PC-9 (cell line): Measurements from ENCODE around the gene AMZ1. TPM values are rescaled to one million over a fixed set of nuclear protein-coding genes. Genes with fewer than 3 reads are reported as not detected.

ENCODE experiments used
- BruUV-seq: library from RNA; stranded (reverse); fragments of 400-500 nt; replicated peaks from 2 replicates; lab custom pipeline; 2021; lab: Mats Ljungman, UMichigan
- CTCF ChIA-PET: fragments of 300-600 bp; sonication (Branson Sonifier 250); formaldehyde crosslinking; loops from one replicate; lab custom pipeline; 2022; ENCODE audit warnings: antibody characterized with exemption; lab: Charles Lee
- POLR2A ChIA-PET: fragments of 300-600 bp; sonication (Branson Sonifier 250); formaldehyde crosslinking; loops from one replicate; lab custom pipeline; 2022; ENCODE audit warnings: antibody characterized with exemption; ENCODE audit not compliant: unreplicated experiment; lab: Charles Lee
- DNase-seq, 2 experiments: peaks; one replicate each; pipeline versions ENCODE4 v3.0.0 to v3.0.0-alpha.2; 2015 to 2022; ENCODE audit warnings: mixed read lengths in 1 of 2
- H2AFZ ChIP-seq: fragments of 200-600 bp; sonication (generic); 2 replicates; pipeline ENCODE4 v1.8.1; 2017; ENCODE audit warnings: antibody characterized with exemption
- H3F3A ChIP-seq: fragments of 200-600 bp; sonication (generic); 2 replicates; pipeline ENCODE4 v1.8.1; 2017; ENCODE audit warnings: antibody characterized with exemption, mild to moderate bottlenecking, low read depth; ENCODE audit not compliant: insufficient read depth
- H3K27ac ChIP-seq: fragments of 200-600 bp; sonication (generic); 2 replicates; pipeline ENCODE4 v1.6.1; 2016; ENCODE audit warnings: mixed run types
- H3K27me3 ChIP-seq: fragments of 200-600 bp; sonication (generic); 2 replicates; pipeline ENCODE4 v1.6.1; 2016; ENCODE audit warnings: low read depth, mixed run types; ENCODE audit not compliant: insufficient read depth
- H3K36me3 ChIP-seq: fragments of 200-600 bp; sonication (generic); 2 replicates; pipeline ENCODE4 v1.6.1; 2016; ENCODE audit warnings: low read depth, mixed run types
- H3K4me1 ChIP-seq: fragments of 200-600 bp; sonication (generic); replicated peaks from 2 replicates; pipeline ENCODE4 v1.6.1; 2016; ENCODE audit warnings: mixed run types; ENCODE audit not compliant: insufficient read depth
- H3K4me2 ChIP-seq: fragments of 200-600 bp; sonication (generic); 2 replicates; pipeline ENCODE4 v1.6.1; 2017; ENCODE audit warnings: mixed run types
- H3K4me3 ChIP-seq: fragments of 200-600 bp; sonication (generic); 2 replicates; pipeline ENCODE4 v1.6.1; 2016; ENCODE audit warnings: mixed run types
- H3K79me2 ChIP-seq: fragments of 200-600 bp; sonication (generic); 2 replicates; pipeline ENCODE4 v1.6.1; 2017; ENCODE audit warnings: low read depth, mixed run types
- H3K9me2 ChIP-seq: fragments of 200-600 bp; sonication (generic); 2 replicates; pipeline ENCODE4 v1.8.1; 2017; ENCODE audit warnings: mild to moderate bottlenecking; ENCODE audit not compliant: insufficient read depth
- H3K9me3 ChIP-seq: fragments of 200-600 bp; sonication (generic); 2 replicates; pipeline ENCODE4 v1.8.1; 2016; ENCODE audit warnings: low read depth; ENCODE audit not compliant: insufficient read depth
- H4K20me1 ChIP-seq: fragments of 200-600 bp; sonication (generic); 2 replicates; pipeline ENCODE4 v1.8.1; 2017; ENCODE audit not compliant: insufficient read depth
- CTCF ChIP-seq: fragments of 200-600 bp; sonication (generic); conservative IDR thresholded peaks from 2 replicates; pipeline ENCODE4 v1.6.1; 2017; ENCODE audit warnings: mixed run types, antibody characterized with exemption, mild to moderate bottlenecking, moderate library complexity
- EZH2 ChIP-seq: fragments of 200-600 bp; sonication (generic); IDR thresholded peaks from 2 replicates; pipeline ENCODE4 v1.8.0; 2017; ENCODE audit warnings: antibody characterized with exemption, low read depth
- intact Hi-C: fragments of 100-400 bp; cut with micrococcal nuclease; formaldehyde crosslinking; loops from one replicate; pipeline ENCODE4 v1.10.0; 2022; ENCODE audit not compliant: unreplicated experiment
- total RNA-seq: library from RNA; stranded (reverse); gene quantifications from 2 replicates; pipeline ENCODE4 v1.2.3, GENCODE V29; 2021

Gene AMZ1
- total RNA-seq, 1 experiment from 2014 or later = not detected

GRCh38 chr7:2734084-2734686, 46.2 kb downstream of the AMZ1 start:
- TF ChIP-seq EZH2 = no peak
- no peak for TF ChIP-seq CTCF
- intact Hi-C loops = loop anchor here (5.0 kb wide), 1 partner anchor 128 kb away; no protein-coding TSS in a partner anchor
- Histone ChIP-seq H3K4me3 (no peak overlapping the region), H3K27ac (peak overlapping the region; percentile 38; the same call in 1 of the 2 replicates), H3K4me1 (peaks cover 19% of the 10 kb centered on the region), H3K4me2 (0 out of 2 replicates have a peak overlapping the region, but pooled peaks have one; percentile 17), H3F3A (peaks cover 30% of the 10 kb centered on the region), H3K9me2 (no peaks in the 10 kb centered on the region), H2AFZ (no peak overlapping the region), H4K20me1 (0 out of 2 replicates have a peak, but pooled peaks cover 4% of the 10 kb centered on the region), H3K27me3 (no peaks in the 10 kb centered on the region), H3K36me3 (peaks cover 23% of the 10 kb centered on the region), H3K79me2 (peaks cover 67% of the 10 kb centered on the region), H3K9me3 (peaks cover 7% of the 10 kb centered on the region; the same call in 1 of the 2 replicates)
- no TSS peak for BruUV-seq
- POLR2A ChIA-PET = no interaction called here
- CTCF ChIA-PET = interaction anchor here (1.4 kb wide), 1 partner anchor 24 kb away, joined by 4 read pairs; no protein-coding TSS in a partner anchor
- DNase-seq = no peak

- peaks cover 19% of the 10 kb centered on the region for H3K4me1 ChIP-seq
- no peak overlapping the region for H3K4me3 ChIP-seq
- intact Hi-C loops = loop anchor here (5.0 kb wide), 1 partner anchor 127 kb away; no protein-coding TSS in a partner anchor
- peaks cover 30% of the 10 kb centered on the region for H3F3A ChIP-seq
- peaks cover 72% of the 10 kb centered on the region for H3K79me2 ChIP-seq
- BruUV-seq = no TSS peak
- H2AFZ ChIP-seq = no peak overlapping the region
- DNase-seq = no peak
- H4K20me1 ChIP-seq = 0 out of 2 replicates have a peak, but pooled peaks cover 5% of the 10 kb centered on the region
- ChIA-PET POLR2A (no interaction called here), CTCF (no interaction called here)
- no peak overlapping the region for H3K4me2 ChIP-seq
- H3K27me3 ChIP-seq = no peaks in the 10 kb centered on the region
- no peak overlapping the region for H3K27ac ChIP-seq
- peaks cover 7% of the 10 kb centered on the region; the same call in 1 of the 2 replicates for H3K9me3 ChIP-seq
- H3K9me2 ChIP-seq = no peaks in the 10 kb centered on the region
- TF ChIP-seq CTCF = no peak
- peaks cover 20% of the 10 kb centered on the region for H3K36me3 ChIP-seq
Measured at GRCh38 chr7:2734751-2735571, 47.0 kb downstream of the AMZ1 start.

- ChIA-PET POLR2A (no interaction called here), CTCF (no interaction called here)
- Histone ChIP-seq H3K9me3 (peaks cover 7% of the 10 kb centered on the region; the same call in 1 of the 2 replicates), H3F3A (peaks cover 30% of the 10 kb centered on the region), H3K9me2 (no peaks in the 10 kb centered on the region), H3K36me3 (peaks cover 22% of the 10 kb centered on the region), H3K4me1 (peaks cover 19% of the 10 kb centered on the region), H3K27me3 (no peaks in the 10 kb centered on the region), H4K20me1 (0 out of 2 replicates have a peak, but pooled peaks cover 5% of the 10 kb centered on the region), H3K27ac (no peak overlapping the region), H3K4me3 (no peak overlapping the region), H2AFZ (no peak overlapping the region), H3K79me2 (peaks cover 72% of the 10 kb centered on the region), H3K4me2 (no peak overlapping the region)
- intact Hi-C loops = no loop called here
- no peak for TF ChIP-seq CTCF
- BruUV-seq = no TSS peak
- DNase-seq = no peak
Measured at GRCh38 chr7:2735744-2736143, 47.7 kb downstream of the AMZ1 start.
